Chondrocyte (in vitro differentiated cells): Measurements from ENCODE around the gene TMPRSS7. TPM values are rescaled to one million over a fixed set of nuclear protein-coding genes. Genes with fewer than 3 reads are reported as not detected.

ENCODE experiments used
- DNase-seq: peaks from one replicate; pipeline ENCODE4 v3.0.0; 2021; ENCODE audit warnings: mixed read lengths, low spot score
- H3K27ac Mint-ChIP-seq: one replicate; pipeline ENCODE4 v1.8.0; 2021; ENCODE audit warnings: mild to moderate bottlenecking, moderate library complexity, mixed read lengths; ENCODE audit not compliant: unreplicated experiment
- H3K27me3 Mint-ChIP-seq: 2 replicates; pipeline ENCODE4 v1.8.0; 2021; ENCODE audit warnings: low read depth, mixed read lengths
- H3K36me3 Mint-ChIP-seq: 2 replicates; pipeline ENCODE4 v1.8.0; 2021; ENCODE audit warnings: low read depth, mixed read lengths
- H3K4me1 Mint-ChIP-seq: 2 replicates; pipeline ENCODE4 v1.8.0; 2021; ENCODE audit warnings: low read depth, mild to moderate bottlenecking, mixed read lengths
- H3K4me3 Mint-ChIP-seq: one replicate; pipeline ENCODE4 v1.8.0; 2021; ENCODE audit warnings: mild to moderate bottlenecking, moderate library complexity, mixed read lengths; ENCODE audit not compliant: unreplicated experiment
- H3K9me3 Mint-ChIP-seq: 2 replicates; pipeline ENCODE4 v1.8.0; 2021; ENCODE audit warnings: low read depth, mixed read lengths
- total RNA-seq: library from RNA; stranded (reverse); gene quantifications from 3 replicates; pipeline ENCODE4 v1.2.1, GENCODE V29; 2021
- TF ChIP-seq, protein P1 (sequence below): fragments of 200-600 bp; sonication (generic); IDR thresholded peaks from 2 replicates; pipeline ENCODE4 v1.5.0; 2021; ENCODE audit warnings: antibody characterized with exemption, mild to moderate bottlenecking, moderate library complexity

The TMPRSS7 gene
- total RNA-seq, 1 donor from 2014 or later, result not detected

DNA sequence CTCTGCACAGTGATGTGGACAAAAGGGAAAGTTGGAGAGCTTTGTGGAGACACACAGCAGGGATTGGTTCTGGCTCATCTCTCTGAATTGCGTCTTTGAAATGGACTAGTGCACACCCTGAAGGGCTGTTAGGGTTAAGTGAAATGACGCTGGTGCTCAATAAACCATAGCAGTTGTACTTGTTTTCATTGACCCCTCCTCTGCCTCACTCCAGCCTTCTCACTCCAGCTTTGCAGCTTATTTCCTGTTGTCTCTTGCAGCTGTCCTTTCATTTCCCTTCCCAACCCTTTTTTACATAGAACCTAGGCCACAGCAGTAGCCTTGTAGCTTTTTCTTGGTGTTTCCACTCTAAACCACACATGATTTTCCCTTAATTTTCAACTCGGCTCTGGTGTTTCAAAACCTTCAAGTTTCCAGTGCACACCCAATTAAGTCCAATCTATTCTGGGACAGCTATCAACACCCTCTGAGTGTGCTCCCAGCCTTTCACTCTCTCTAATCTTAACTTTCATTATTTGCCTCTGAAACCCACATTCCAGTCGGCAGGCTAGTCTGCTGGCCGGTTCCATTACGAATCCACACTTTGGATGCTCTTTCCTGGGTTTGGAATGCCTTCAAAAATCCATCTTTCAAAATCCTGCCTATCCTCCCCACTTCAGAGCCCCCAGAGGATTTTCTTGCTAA, 58.1 kb downstream of the TMPRSS7 start:
- no peaks in the 10 kb centered on the region for H3K27me3 Mint-ChIP-seq
- TF ChIP-seq, protein P1, sequence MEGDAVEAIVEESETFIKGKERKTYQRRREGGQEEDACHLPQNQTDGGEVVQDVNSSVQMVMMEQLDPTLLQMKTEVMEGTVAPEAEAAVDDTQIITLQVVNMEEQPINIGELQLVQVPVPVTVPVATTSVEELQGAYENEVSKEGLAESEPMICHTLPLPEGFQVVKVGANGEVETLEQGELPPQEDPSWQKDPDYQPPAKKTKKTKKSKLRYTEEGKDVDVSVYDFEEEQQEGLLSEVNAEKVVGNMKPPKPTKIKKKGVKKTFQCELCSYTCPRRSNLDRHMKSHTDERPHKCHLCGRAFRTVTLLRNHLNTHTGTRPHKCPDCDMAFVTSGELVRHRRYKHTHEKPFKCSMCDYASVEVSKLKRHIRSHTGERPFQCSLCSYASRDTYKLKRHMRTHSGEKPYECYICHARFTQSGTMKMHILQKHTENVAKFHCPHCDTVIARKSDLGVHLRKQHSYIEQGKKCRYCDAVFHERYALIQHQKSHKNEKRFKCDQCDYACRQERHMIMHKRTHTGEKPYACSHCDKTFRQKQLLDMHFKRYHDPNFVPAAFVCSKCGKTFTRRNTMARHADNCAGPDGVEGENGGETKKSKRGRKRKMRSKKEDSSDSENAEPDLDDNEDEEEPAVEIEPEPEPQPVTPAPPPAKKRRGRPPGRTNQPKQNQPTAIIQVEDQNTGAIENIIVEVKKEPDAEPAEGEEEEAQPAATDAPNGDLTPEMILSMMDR, result no peak
- H3K4me1 Mint-ChIP-seq, result peaks cover 51% of the 10 kb centered on the region
- no peaks in the 10 kb centered on the region for H3K36me3 Mint-ChIP-seq
- peak overlapping the region; percentile 43 for H3K4me3 Mint-ChIP-seq
- H3K9me3 Mint-ChIP-seq, result no peaks in the 10 kb centered on the region
- DNase-seq, result no peak
- peak overlapping the region; percentile 73 for H3K27ac Mint-ChIP-seq

DNA sequence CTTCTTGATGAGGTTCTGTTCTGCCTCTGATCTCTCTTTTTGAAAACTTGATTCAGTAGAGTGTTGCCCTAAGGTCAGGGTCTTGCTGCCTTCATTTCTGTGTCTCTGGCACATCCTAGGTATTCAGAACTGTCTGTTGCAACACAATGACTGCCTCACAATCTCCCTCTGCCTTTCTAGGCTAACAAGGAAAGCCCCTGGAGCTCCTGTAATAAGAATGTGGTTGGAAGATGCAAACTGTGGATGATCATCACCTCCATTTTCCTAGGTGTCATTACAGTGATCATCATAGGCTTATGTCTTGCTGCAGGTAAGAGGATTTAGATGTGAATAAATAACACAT, 58.6 kb downstream of the TMPRSS7 start:
- no peak overlapping the region for H3K4me3 Mint-ChIP-seq
- no peaks in the 10 kb centered on the region for H3K27me3 Mint-ChIP-seq
- H3K27ac Mint-ChIP-seq, result peak overlapping the region; percentile 73
- DNase-seq, result no peak
- H3K4me1 Mint-ChIP-seq, result peaks cover 51% of the 10 kb centered on the region
- H3K36me3 Mint-ChIP-seq, result no peaks in the 10 kb centered on the region
- no peaks in the 10 kb centered on the region for H3K9me3 Mint-ChIP-seq
- TF ChIP-seq, protein P1, result no peak

DNA sequence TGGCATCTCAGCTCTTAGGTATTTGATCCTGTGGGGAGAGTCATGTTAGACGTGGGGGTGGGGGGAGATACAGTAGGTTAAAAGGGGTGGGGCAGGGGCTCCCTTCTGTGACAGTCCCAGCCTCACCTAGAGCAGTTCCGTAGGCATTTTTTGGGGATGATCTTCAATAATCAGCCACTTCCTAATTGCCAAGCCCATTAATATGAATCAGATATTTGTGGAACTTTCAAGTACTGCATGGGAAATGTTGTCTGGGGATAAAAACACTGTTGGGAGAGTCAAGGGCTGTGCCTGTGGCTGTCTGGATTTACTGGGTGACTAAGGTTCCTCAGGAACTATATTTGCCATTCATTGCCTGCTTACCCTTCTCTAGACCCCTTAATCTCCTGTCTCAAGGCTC, 61.2 kb downstream of the TMPRSS7 start:
- H3K4me3 Mint-ChIP-seq, result no peak overlapping the region
- peaks cover 56% of the 10 kb centered on the region for H3K4me1 Mint-ChIP-seq
- no peaks in the 10 kb centered on the region for H3K9me3 Mint-ChIP-seq
- H3K27me3 Mint-ChIP-seq, result no peaks in the 10 kb centered on the region
- TF ChIP-seq, protein P1, result no peak
- H3K36me3 Mint-ChIP-seq, result peaks cover 2% of the 10 kb centered on the region
- no peak for DNase-seq
- peak overlapping the region; percentile 56 for H3K27ac Mint-ChIP-seq

DNA sequence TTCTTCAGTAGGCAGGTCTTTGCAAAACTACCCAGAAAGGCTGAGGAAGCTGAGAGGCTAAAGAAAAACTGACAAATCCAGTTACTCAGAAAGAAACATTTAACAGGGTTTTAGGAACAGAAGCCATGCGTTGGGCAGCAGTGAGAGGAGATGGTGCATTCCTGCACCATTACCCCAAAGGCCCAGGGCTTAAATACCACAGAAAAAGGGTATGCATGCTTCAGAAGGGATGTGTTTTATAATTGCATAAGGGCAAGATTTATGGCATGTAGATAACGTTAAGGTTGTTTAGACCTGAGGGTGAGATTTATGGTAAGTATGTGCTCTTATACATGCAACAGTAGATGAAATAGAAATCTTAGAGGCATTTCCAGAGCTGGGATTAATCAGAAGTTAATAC, 61.6 kb downstream of the TMPRSS7 start:
- Mint-ChIP-seq H3K4me3 (no peak overlapping the region), H3K36me3 (peaks cover 2% of the 10 kb centered on the region), H3K4me1 (peaks cover 52% of the 10 kb centered on the region), H3K27me3 (no peaks in the 10 kb centered on the region), H3K27ac (peak overlapping the region; percentile 45), H3K9me3 (no peaks in the 10 kb centered on the region)
- DNase-seq, result no peak
- TF ChIP-seq, protein P1, result no peak

DNA sequence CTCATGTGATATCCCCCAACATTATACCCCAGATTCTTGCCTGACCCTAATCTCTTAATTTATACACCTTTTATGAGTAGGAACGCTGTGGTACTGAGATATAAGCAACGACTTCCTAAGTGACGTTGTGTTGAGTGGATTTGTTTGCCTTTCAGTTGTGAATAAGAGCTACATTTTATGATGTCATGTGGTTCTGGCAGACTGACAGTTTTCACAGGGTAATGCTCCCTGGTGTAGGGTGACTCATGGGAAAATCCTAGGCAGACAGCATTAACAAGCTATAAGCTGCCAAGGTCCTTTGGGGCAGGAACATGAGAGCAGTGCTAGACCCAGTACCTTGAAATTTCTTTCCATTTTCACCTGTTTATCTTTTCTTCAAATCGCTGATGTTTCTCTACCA, 62.8 kb downstream of the TMPRSS7 start:
- H3K27ac Mint-ChIP-seq, result peak overlapping the region; percentile 92
- TF ChIP-seq, protein P1, result no peak
- peaks cover 2% of the 10 kb centered on the region for H3K36me3 Mint-ChIP-seq
- peaks cover 53% of the 10 kb centered on the region for H3K4me1 Mint-ChIP-seq
- peak overlapping the region; percentile 31 for H3K4me3 Mint-ChIP-seq
- no peaks in the 10 kb centered on the region for H3K27me3 Mint-ChIP-seq
- no peaks in the 10 kb centered on the region for H3K9me3 Mint-ChIP-seq
- DNase-seq, result no peak
